Stimulated activated CD8-positive, alpha-beta memory T cell treated with anti-CD3 and anti-CD28 coated beads, Interleukin-12 subunit alpha, Interleukin-12 subunit beta, amount 100 ng/mL, for 1 hour (primary cell): ENCODE data around the gene VWCE.

Source experiments
- DNase-seq: peaks from one replicate; pipeline ENCODE4 v3.0.0-alpha.2; 2020; ENCODE audit warnings: low read depth

VWCE gene

GRCh38 chr11:61294717-61295595, at the start of gene VWCE:
Gene VWCE, minus strand, starts transcription at chr11:61295316. Its CDS starts 279 bp downstream, at chr11:61295037.
- DNase-seq = peak; percentile 37

DNA sequence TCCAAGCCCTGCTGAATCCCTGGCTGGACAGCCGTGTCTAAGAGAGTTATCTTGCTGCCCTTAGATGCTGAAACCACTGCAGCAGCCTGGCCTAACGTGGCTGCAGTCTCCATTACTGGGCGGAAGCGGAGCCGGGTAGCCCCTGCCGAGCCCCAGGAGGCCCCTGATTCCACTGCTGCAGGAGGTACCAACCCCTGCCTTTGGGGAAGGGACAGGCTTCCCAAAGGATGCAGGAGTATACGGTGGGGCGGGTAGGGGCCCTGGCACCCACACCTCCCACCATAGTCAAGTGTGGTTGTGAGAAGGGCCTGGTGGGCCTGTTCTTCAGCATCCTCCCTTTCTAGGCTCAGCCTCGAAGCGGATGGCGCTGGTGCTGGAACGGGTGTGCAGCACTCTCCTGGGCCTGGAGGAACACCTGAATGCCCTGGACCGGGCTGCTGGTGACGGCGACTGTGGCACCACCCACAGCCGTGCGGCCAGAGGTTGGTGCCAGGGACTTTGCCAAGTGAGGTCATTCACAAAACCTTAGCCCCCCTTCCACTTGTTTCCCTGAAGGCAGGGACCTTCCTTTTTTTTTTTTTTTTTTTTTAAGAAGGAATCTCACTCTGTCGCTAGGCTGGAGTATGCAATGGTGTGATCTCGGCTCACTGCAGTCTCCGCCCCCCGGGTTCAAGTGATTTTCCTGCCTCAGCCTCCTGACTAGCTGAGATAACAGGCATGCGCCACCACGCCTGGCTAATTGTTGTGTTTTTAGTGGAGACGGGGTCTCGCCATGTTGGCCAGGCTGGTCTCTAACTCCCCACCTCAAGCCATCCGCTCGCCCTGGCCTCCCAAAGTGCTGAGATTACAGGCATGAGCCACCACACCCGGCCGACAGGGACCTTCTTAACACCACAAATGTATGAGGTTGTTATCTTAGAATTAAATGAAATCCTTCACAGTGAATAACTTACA, 49.0 kb upstream of the VWCE start:
- DNase-seq = no peak

GRCh38 chr11:61342207-61342803, 47.2 kb upstream of the VWCE start:
- no peak for DNase-seq

GRCh38 chr11:61341706-61342105, 46.6 kb upstream of the VWCE start:
- DNase-seq = no peak

- no peak for DNase-seq
Observed at GRCh38 chr11:61340979-61341378, 45.9 kb upstream of the VWCE start.

DNA sequence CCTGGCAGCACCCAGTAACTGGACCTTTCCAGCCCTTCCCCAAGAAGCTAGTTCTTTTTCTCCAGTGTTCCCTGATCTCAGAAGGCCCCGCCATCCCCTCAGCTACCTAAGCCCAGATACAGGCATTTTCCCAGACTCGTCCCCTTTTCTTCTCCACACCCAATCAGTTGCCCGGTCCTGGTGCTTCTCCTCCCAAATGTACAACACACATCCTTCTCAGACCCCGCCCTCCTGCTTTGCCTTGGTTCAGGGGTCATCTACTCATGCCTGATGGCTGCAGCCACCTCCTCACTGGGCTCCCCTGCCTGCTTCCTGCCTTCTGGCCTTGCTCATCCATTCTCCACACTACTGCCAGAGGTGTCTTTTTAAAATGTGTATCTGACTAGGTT, 44.4 kb upstream of the VWCE start:
- DNase-seq = no peak

DNA sequence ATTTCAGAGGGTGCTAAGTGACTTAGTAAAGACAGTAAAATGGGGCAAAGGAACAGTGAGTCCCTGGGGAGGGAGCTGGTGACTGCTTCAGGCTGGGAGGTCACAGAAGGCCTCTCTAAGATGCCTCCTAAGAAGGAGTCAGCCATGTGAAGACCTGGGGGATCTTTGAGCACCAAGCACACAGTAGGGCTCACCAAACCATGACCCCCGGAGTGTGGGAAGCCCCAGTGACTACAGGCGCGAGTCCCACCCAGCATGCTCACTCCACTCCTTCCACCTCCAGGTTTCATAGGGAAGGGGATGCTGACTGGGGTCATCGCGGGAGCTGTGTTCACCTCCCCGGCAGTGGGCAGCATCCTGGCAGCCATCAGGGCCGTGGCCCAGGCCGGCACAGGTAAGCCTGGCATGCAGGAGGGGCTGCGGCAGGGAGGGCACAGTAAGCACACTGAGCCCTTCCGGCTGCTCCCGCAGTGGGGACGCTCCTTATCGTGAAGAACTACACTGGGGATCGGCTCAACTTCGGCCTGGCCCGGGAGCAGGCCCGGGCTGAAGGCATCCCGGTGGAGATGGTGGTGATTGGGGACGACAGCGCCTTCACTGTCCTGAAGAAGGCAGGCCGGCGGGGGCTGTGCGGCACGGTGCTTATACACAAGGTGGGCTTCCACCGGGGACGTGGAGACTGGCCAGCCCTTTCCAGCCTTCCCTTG, 43.8 kb upstream of the VWCE start:
- DNase-seq = no peak

- no peak for DNase-seq
Observed at GRCh38 chr11:61337706-61338470, 42.8 kb upstream of the VWCE start.

DNA sequence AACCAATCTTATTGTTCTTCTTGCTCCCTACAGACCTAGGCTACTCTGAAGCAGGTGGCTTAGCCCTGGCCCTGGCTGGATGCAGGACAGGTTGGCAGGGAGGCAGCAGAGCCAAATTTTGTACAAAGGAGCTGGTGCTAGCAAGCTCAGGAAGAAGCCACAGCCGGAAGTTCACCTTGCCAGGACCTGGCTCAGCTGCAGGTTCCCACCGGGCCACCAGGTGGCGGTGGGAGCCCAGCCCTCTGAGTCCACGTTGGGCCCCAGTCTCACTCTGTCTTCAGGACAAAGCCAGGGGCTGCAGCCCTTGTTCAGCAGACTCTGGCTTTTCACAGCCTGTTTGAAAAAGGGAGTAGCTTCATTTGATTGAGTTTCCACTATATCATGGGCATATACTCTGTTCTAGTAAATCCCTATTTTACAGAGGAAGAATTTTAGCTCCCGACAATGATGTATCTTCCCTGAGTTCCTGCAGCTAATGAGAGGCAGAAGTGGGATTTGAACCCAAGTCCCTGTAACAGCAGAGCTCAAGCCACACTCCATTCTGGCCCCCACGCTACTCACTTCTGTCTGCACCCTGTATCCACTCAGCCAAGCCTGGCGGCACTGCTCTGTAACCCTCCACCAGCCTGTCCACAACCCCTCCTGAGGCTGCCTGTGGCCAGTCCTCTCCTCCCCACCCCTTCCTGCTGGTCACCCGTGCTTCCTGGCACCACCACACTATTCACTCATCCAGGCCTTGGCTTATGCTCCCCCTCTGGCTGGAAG, 41.2 kb upstream of the VWCE start:
- DNase-seq = peak; percentile 69

- DNase-seq = no peak
Observed at GRCh38 chr11:61335355-61335710, 40.2 kb upstream of the VWCE start.

DNA sequence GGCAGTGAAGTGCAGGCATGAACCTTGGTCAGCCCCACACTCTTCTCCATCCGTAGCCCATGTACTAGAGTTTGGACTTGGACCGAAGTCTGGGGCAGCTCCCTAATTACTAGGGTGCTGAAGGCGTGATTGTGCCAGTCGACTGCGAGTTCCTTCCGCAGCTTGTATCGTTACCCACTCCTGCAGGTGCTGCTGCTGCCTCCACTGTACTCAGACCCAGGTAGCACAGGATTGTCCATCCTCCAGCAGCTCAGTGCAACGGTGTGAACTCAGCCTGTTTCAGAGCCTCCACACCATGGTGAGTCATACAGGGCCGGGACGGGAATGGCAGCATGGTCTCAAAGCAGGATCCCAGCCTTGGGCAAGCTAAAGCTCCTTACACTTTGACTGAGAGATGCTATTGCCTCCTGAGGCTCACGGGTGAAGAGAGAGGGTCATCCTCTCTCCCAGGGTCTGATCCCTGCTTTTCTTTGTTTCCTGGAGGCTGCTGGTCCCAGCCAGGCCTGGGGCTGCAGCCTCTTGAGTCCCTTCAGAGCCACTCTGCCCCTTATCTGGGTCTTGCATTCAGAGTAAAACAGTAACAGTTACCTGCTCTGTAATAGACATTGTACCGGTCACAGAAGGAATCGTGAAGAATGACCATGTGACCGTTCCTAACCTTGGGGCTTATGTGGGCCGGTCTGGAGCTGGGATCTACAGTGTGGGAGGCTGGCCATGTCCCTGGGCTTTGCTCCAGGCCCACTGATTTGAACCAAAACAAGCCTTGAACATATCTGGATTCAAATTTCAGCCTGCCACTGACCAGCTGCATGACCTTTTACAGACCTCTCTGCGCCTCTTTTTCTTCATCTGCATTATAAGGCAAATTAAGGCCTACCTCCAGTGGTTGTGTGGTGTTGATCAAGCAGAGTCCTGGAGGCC, 39.6 kb upstream of the VWCE start:
- no peak for DNase-seq

DNA sequence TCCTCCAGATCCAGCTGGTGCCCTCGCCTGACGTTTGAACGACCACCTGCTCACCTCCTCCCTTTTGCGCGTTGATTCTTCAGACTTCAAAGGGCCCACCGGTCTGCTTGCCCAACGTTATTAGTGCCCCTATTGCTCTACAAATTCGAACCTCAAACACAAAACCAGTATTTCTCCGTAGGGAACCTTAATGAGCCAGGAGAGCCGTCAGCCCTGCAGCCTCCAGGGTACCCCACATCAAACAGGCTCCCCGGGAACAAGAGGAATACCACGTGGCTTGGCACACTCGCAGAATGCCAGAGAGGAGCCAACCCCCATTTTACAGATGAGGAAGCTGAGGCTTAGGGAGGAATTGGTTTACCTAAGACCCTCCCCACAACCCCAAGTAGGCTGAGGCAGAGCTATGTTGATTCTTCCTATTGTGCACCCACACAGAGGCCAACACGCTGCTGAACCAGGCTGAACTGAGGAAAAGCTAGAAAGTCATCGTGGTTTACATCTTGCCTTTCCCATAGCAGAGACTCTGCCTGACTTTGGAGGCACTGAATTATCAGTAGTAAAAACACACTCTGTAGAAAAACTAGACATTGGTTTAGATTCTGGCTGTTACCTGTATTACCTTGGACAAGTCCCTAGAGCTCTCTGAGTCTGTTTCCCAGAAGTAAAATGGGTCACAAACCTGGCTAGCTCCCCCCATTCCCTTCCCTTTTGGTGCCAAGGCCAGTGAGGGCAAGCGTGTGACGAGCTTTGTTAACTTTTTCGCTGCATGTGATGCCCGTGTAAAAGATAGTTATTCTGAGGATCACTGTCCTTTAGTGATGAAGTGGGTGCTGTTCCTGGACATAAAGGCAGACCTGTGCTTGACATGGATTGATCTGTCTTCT, 38.7 kb upstream of the VWCE start:
- DNase-seq = no peak

- peak; percentile 95 for DNase-seq
Observed at GRCh38 chr11:61332797-61333549, 37.9 kb upstream of the VWCE start, which contains the start of the genes DDB1 and TKFC. Gene DDB1, minus strand, starts transcription at chr11:61333105. Its CDS starts 137 bp downstream, at chr11:61332968. Gene TKFC, plus strand, starts transcription at chr11:61333228. Its CDS starts 1,501 bp downstream, at chr11:61334729.

GRCh38 chr11:61332281-61332796, 37.2 kb upstream of the VWCE start:
- DNase-seq = no peak

GRCh38 chr11:61331651-61332050, 36.5 kb upstream of the VWCE start:
- no peak for DNase-seq

GRCh38 chr11:61329871-61330270, 34.8 kb upstream of the VWCE start:
- DNase-seq = no peak

GRCh38 chr11:61328351-61328750, 33.2 kb upstream of the VWCE start:
- no peak for DNase-seq
